H1 (cell line): ENCODE measurements around the gene ATG7. TPM values are rescaled to one million over a fixed set of nuclear protein-coding genes. Genes with fewer than 3 reads are reported as not detected.

ENCODE experiments used
- CBX5 ChIP-seq: fragments of 300-800, 300-1000 bp; sonication (generic); IDR thresholded peaks from 2 replicates; pipeline ENCODE4 v1.7.1; 2016; ENCODE audit warnings: antibody characterized with exemption, low read length, low read depth
- RAD21 ChIP-seq, 2 experiments: IDR thresholded peaks in 1 of 2; conservative IDR thresholded peaks in 1 of 2; 2 replicates each; pipeline ENCODE4 v1.6.1; 2011; ENCODE audit warnings: low read depth in 2 of 2, low read length in 2 of 2, improper control_type of control experiment in 1 of 2, inconsistent platforms in 1 of 2, mild to moderate bottlenecking in 1 of 2, moderate library complexity in 1 of 2
- RBBP5 ChIP-seq: IDR thresholded peaks from 2 replicates; pipeline ENCODE4 v1.7.1; 2012; ENCODE audit warnings: low read depth, mild to moderate bottlenecking, inconsistent platforms, low read length, moderate library complexity, borderline replicate concordance
- polyA plus RNA-seq, 7 experiments: library from polyadenylated mRNA; depleted of rRNA in 3 of 7; stranded (reverse) in 5 of 7; unstranded in 2 of 7; fragments of >200 nt in 5 of 7; fragments of 200-250 nt in 2 of 7; gene quantifications; 1 replicate in 5 of 7; 2 replicates in 1 of 7; 4 replicates in 1 of 7; pipeline versions ENCODE4 v1.2.1 to v1.2.3, GENCODE V29; 2011 to 2013; ENCODE audit warnings: missing spikeins in 2 of 7, mixed read lengths in 2 of 7
- total RNA-seq: library from RNA; stranded (reverse); fragmentation: NEBNext Ultra II Directional; extraction: Animal tissue kit (Norgen Biotek cat#: 25700); gene quantifications from 2 replicates; pipeline ENCODE4 v1.2.1, GENCODE V29; 2021

Gene ATG7
- total and polyA plus RNA-seq, 2 of the 8 experiments (the other 6 are each of a cell fraction or from before 2014, with no cell fraction given): 15.0 to 19.1 TPM

DNA sequence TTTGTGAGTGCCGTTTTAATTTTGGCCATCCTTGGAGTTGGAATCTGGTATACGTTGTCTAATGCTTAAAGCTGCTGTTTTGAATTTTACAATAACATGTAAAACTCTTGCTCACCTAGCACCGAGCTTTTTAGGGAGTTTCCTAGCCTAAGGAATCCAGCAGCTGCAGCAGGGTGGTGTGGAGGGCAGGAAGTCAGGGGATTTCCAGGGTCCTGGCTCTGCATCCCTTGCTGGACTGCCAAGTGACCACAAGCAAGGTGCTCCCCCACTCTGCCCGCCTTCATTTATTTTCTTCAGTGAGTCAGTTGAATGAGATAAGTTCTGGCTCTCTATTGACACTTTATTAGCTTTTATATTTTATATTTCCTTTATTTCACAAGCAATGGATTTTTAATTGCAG is 113.7 kb downstream of the ATG7 start (continued):
- no peak for TF ChIP-seq RAD21 (IDR thresholded peaks at IDR 0.05 in 1 of 2, conservative IDR thresholded peaks at IDR 0.05 in 1 of 2; ENCODE audit: low read depth in 2 of 2, low read length in 2 of 2)
- no peak for TF ChIP-seq CBX5
- TF ChIP-seq RBBP5: no peak
